HG03196 (cell line): ENCODE results near the gene LCE2C.

Experiments
- ATAC-seq: cut with Tn5 transposase; IDR thresholded peaks from one replicate; pipeline ENCODE4 v1.9.1; 2021; ENCODE audit not compliant: unreplicated experiment

Gene LCE2C

DNA sequence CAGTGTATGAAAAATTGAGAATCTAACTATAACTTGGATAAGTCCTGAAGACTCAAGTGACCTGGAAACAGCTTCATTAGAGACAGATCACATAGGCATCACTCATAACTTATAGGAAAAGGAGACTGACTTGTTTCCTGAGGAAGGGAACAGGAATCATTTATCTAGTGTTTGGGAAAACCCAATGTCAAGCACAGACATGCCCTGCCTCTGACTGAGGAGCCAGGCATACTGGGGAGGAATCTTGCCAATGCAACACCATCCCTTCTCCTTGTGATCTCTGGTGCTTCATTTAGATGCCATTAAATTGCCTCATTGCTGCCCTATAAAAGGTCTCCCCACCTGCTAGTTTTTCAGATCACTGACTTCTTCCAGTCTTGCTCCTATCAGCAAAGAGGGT, 43.2 kb downstream of the LCE2C start:
- ATAC-seq: no peak

DNA sequence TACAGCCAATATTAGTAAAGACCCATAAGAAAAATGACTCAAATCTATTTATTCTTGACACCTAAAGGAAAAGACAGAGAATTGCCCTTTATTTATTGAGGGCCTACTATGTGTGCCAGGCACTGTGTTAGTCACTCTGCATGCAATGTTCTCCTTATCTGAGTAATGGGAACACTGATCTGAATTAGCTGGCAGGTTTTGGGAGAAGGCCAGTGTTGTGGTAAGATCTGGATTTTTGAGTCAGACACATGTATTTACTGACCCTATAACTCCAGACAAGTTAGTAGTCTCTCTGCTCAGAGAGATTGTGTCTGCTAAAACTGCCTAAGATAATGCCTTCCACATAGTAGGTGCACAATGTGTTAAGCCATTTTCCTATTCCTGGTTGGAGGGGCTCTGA, 50.2 kb downstream of the LCE2C start:
- no peak for ATAC-seq
